GM06990 (cell line): ENCODE data around the gene SSR4.

Experiments used
- DNase-seq: peaks from one replicate; pipeline ENCODE4 v3.0.0-alpha.2; 2011; ENCODE audit not compliant: insufficient read length; ENCODE audit errors: extremely low read depth
- H3K27me3 ChIP-seq: replicated peaks from 2 replicates; pipeline ENCODE4 v1.6.0; 2011; ENCODE audit warnings: low read length; ENCODE audit not compliant: control insufficient read depth, insufficient read depth
- H3K36me3 ChIP-seq: 2 replicates; pipeline ENCODE4 v1.5.1; 2011; ENCODE audit warnings: low read length; ENCODE audit not compliant: control insufficient read depth, insufficient read depth
- H3K4me3 ChIP-seq: replicated peaks from 2 replicates; pipeline ENCODE4 v1.5.1; 2011; ENCODE audit warnings: low read depth, mild to moderate bottlenecking, control low read depth, low read length
- CTCF ChIP-seq: IDR thresholded peaks from 2 replicates; pipeline ENCODE4 v1.5.1; 2011; ENCODE audit warnings: low read length, control low read depth, mild to moderate bottlenecking, inconsistent platforms; ENCODE audit not compliant: insufficient read depth, poor library complexity, severe bottlenecking

SSR4 gene

GRCh38 chrX:153804100-153804595, 9.7 kb downstream of the SSR4 start:
- no peak overlapping the region for H3K4me3 ChIP-seq
- H3K27me3 ChIP-seq, result no peaks in the 10 kb centered on the region
- TF ChIP-seq CTCF, result no peak
- no peak for DNase-seq
- peaks cover 2% of the 10 kb centered on the region; the same call in 1 of the 2 replicates for H3K36me3 ChIP-seq

- no peak for TF ChIP-seq CTCF
- no peaks in the 10 kb centered on the region for H3K27me3 ChIP-seq
- no peak overlapping the region for H3K4me3 ChIP-seq
- no peak for DNase-seq
- no peaks in the 10 kb centered on the region for H3K36me3 ChIP-seq
Measured at GRCh38 chrX:153804621-153805020, 10.2 kb downstream of the SSR4 start.

GRCh38 chrX:153805436-153805835, 11.0 kb downstream of the SSR4 start:
- Histone ChIP-seq H3K4me3 (no peak overlapping the region), H3K27me3 (no peaks in the 10 kb centered on the region), H3K36me3 (no peaks in the 10 kb centered on the region)
- TF ChIP-seq CTCF, result no peak
- DNase-seq, result no peak

GRCh38 chrX:153806999-153807575, 12.6 kb downstream of the SSR4 start:
- Histone ChIP-seq H3K36me3 (no peaks in the 10 kb centered on the region), H3K4me3 (no peak overlapping the region), H3K27me3 (no peaks in the 10 kb centered on the region)
- no peak for DNase-seq
- TF ChIP-seq CTCF, result no peak

GRCh38 chrX:153807976-153808375, 13.5 kb downstream of the SSR4 start:
- DNase-seq, result no peak
- Histone ChIP-seq H3K4me3 (no peak overlapping the region), H3K36me3 (no peaks in the 10 kb centered on the region), H3K27me3 (no peaks in the 10 kb centered on the region)
- TF ChIP-seq CTCF, result no peak

GRCh38 chrX:153812220-153812619, 17.8 kb downstream of the SSR4 start:
- TF ChIP-seq CTCF, result no peak

More at GRCh38 chrX:153812220-153812619, 17.8 kb downstream of the SSR4 start:
- no peaks in the 10 kb centered on the region for H3K36me3 ChIP-seq
- no peaks in the 10 kb centered on the region for H3K27me3 ChIP-seq
- H3K4me3 ChIP-seq, result no peak overlapping the region
- no peak for DNase-seq
